AG04449 (cell line): ENCODE data around the gene ADGRV1.

Source experiments
- CTCF ChIA-PET: fragments of 350-600 bp; formaldehyde crosslinking; extraction: SDS; loops from one replicate; lab custom pipeline; 2021; ENCODE audit warnings: antibody characterized with exemption; lab: Yijun Ruan, JAX
- POLR2A ChIA-PET: fragments of 400-600, 350-600 bp; formaldehyde crosslinking; extraction: SDS; loops from one replicate; lab custom pipeline; 2020; ENCODE audit warnings: antibody characterized with exemption, inconsistent platforms; lab: Yijun Ruan, JAX
- DNase-seq: peaks from one replicate; pipeline ENCODE4 v3.0.0-alpha.2; 2010; ENCODE audit warnings: low read depth, low spot score
- H3K4me3 ChIP-seq: 2 replicates; pipeline ENCODE4 v1.5.1; 2011; ENCODE audit warnings: low read depth, mild to moderate bottlenecking, control low read depth, low read length
- CTCF ChIP-seq: IDR thresholded peaks from one replicate; pipeline ENCODE4 v1.5.1; 2011; ENCODE audit warnings: mild to moderate bottlenecking, moderate library complexity, low read length, control low read depth, inconsistent platforms; ENCODE audit not compliant: insufficient read depth; ENCODE audit errors: missing control alignments

ADGRV1 gene

GRCh38 chr5:91189480-91190313 lies 631.1 kb downstream of the ADGRV1 start:
- POLR2A ChIA-PET = no interaction called here
- CTCF ChIA-PET = interaction anchor here (1.2 to 1.5 kb wide), 3 partner anchors 9 to 34 kb away, joined by 4 to 5 read pairs (median 4); no protein-coding TSS in a partner anchor

GRCh38 chr5:91190314-91190690 lies 631.7 kb downstream of the ADGRV1 start:
- TF ChIP-seq CTCF = no peak
- H3K4me3 ChIP-seq = no peak overlapping the region
- DNase-seq = no peak
- ChIA-PET POLR2A (no interaction called here), CTCF (no interaction called here)

More at GRCh38 chr5:91189480-91190313, 631.1 kb downstream of the ADGRV1 start:
- H3K4me3 ChIP-seq = no peak overlapping the region
- no peak for TF ChIP-seq CTCF
- no peak for DNase-seq

GRCh38 chr5:91194824-91195381 lies 636.3 kb downstream of the ADGRV1 start:
- ChIA-PET CTCF (no interaction called here), POLR2A (no interaction called here)
- H3K4me3 ChIP-seq = no peak overlapping the region
- no peak for TF ChIP-seq CTCF
- no peak for DNase-seq

- no peak for DNase-seq
- POLR2A ChIA-PET = no interaction called here
- no peak overlapping the region for H3K4me3 ChIP-seq
- CTCF ChIA-PET = no interaction called here
- TF ChIP-seq CTCF = no peak
Observed at GRCh38 chr5:91200692-91201091, 642.1 kb downstream of the ADGRV1 start.

GRCh38 chr5:91206103-91206502 lies 647.5 kb downstream of the ADGRV1 start:
- no peak for DNase-seq
- CTCF ChIA-PET = interaction anchor here (1.2 kb wide), 1 partner anchor 178 kb away, joined by 5 read pairs; no protein-coding TSS in a partner anchor
- H3K4me3 ChIP-seq = no peak overlapping the region
- TF ChIP-seq CTCF = no peak
- POLR2A ChIA-PET = interaction anchor here (1.4 kb wide), 1 partner anchor 177 kb away, joined by 4 read pairs; the partner anchor contains the start of gene ARRDC3

GRCh38 chr5:91206734-91207133 lies 648.1 kb downstream of the ADGRV1 start:
- ChIA-PET CTCF (interaction anchor here (0.7 to 1.2 kb wide), 3 partner anchors 24 to 178 kb away, joined by 3 to 5 read pairs (median 3); no protein-coding TSS in a partner anchor), POLR2A (interaction anchor here (0.6 to 1.4 kb wide), 2 partner anchors 74 to 176 kb away, joined by 3 to 4 read pairs; partner anchors contain the start of gene ARRDC3)
- H3K4me3 ChIP-seq = no peak overlapping the region
- no peak for DNase-seq
- TF ChIP-seq CTCF = no peak
